Measurements from ENCODE around the gene LIMS1.

LIMS1 gene

GRCh38 chr2:108617617-108618016 is 83.3 kb downstream of the LIMS1 start:
- no peak overlapping the region for H3K27ac ChIP-seq (ENCODE audit: low read depth, low read length)
- H3K9me3 ChIP-seq (ENCODE audit: insufficient read depth, low read length) = no peaks in the 10 kb centered on the region
- H3K4me2 ChIP-seq (ENCODE audit: low read depth, low read length, poor library complexity, severe bottlenecking) = no peak overlapping the region
- H3K9me2 ChIP-seq (replicated peaks; ENCODE audit: insufficient read depth, low read length) = no peaks in the 10 kb centered on the region
- no peak for TF ChIP-seq EZH2phosphoT487 (conservative IDR thresholded peaks at IDR 0.05; ENCODE audit: low read length)
- TF ChIP-seq, protein P1, sequence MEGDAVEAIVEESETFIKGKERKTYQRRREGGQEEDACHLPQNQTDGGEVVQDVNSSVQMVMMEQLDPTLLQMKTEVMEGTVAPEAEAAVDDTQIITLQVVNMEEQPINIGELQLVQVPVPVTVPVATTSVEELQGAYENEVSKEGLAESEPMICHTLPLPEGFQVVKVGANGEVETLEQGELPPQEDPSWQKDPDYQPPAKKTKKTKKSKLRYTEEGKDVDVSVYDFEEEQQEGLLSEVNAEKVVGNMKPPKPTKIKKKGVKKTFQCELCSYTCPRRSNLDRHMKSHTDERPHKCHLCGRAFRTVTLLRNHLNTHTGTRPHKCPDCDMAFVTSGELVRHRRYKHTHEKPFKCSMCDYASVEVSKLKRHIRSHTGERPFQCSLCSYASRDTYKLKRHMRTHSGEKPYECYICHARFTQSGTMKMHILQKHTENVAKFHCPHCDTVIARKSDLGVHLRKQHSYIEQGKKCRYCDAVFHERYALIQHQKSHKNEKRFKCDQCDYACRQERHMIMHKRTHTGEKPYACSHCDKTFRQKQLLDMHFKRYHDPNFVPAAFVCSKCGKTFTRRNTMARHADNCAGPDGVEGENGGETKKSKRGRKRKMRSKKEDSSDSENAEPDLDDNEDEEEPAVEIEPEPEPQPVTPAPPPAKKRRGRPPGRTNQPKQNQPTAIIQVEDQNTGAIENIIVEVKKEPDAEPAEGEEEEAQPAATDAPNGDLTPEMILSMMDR (IDR thresholded peaks at IDR 0.05; ENCODE audit: insufficient read depth, low read length, poor library complexity, severe bottlenecking) = no peak
- H3K9ac ChIP-seq (ENCODE audit: low read length) = no peak overlapping the region
- H2AFZ ChIP-seq (ENCODE audit: low read depth, low read length, severe bottlenecking) = no peak overlapping the region
- H3K4me3 ChIP-seq (ENCODE audit: insufficient read depth, low read length, poor library complexity, severe bottlenecking) = no peak overlapping the region
- no peaks in the 10 kb centered on the region for H3F3A ChIP-seq (ENCODE audit: insufficient read depth)
- H3K36me3 ChIP-seq (ENCODE audit: low read length) = no peaks in the 10 kb centered on the region
- 0 out of 2 replicates have a peak, but pooled peaks cover 4% of the 10 kb centered on the region for H4K20me1 ChIP-seq (ENCODE audit: low read depth, low read length)
- H3K79me2 ChIP-seq (ENCODE audit: insufficient read depth, low read length) = no peaks in the 10 kb centered on the region
- no peaks in the 10 kb centered on the region for H3K27me3 ChIP-seq (ENCODE audit: low read length)

- Histone ChIP-seq H3K36me3 (ENCODE audit: low read length) (no peaks in the 10 kb centered on the region), H4K20me1 (ENCODE audit: low read depth, low read length) (0 out of 2 replicates have a peak, but pooled peaks cover 4% of the 10 kb centered on the region), H3K9me2 (replicated peaks; ENCODE audit: insufficient read depth, low read length) (no peaks in the 10 kb centered on the region), H3F3A (ENCODE audit: insufficient read depth) (no peaks in the 10 kb centered on the region), H3K4me3 (ENCODE audit: insufficient read depth, low read length, poor library complexity, severe bottlenecking) (no peak overlapping the region), H2AFZ (ENCODE audit: low read depth, low read length, severe bottlenecking) (no peak overlapping the region), H3K4me2 (ENCODE audit: low read depth, low read length, poor library complexity, severe bottlenecking) (no peak overlapping the region), H3K9ac (ENCODE audit: low read length) (no peak overlapping the region), H3K27ac (ENCODE audit: low read depth, low read length) (no peak overlapping the region), H3K9me3 (ENCODE audit: insufficient read depth, low read length) (no peaks in the 10 kb centered on the region), H3K27me3 (ENCODE audit: low read length) (no peaks in the 10 kb centered on the region), H3K79me2 (ENCODE audit: insufficient read depth, low read length) (no peaks in the 10 kb centered on the region)
- TF ChIP-seq, protein P1 (IDR thresholded peaks at IDR 0.05; ENCODE audit: insufficient read depth, low read length, poor library complexity, severe bottlenecking) = no peak
- TF ChIP-seq EZH2phosphoT487 (conservative IDR thresholded peaks at IDR 0.05; ENCODE audit: low read length) = no peak
Observed at GRCh38 chr2:108619925-108620620, 85.8 kb downstream of the LIMS1 start.

- H3K79me2 ChIP-seq (ENCODE audit: insufficient read depth, low read length) = no peaks in the 10 kb centered on the region
- no peak overlapping the region for H3K27ac ChIP-seq (ENCODE audit: low read depth, low read length)
- TF ChIP-seq, protein P1 (IDR thresholded peaks at IDR 0.05; ENCODE audit: insufficient read depth, low read length, poor library complexity, severe bottlenecking) = no peak
- no peak for TF ChIP-seq EZH2phosphoT487 (conservative IDR thresholded peaks at IDR 0.05; ENCODE audit: low read length)
- no peaks in the 10 kb centered on the region for H3K27me3 ChIP-seq (ENCODE audit: low read length)
- H2AFZ ChIP-seq (ENCODE audit: low read depth, low read length, severe bottlenecking) = no peak overlapping the region
- no peaks in the 10 kb centered on the region for H3K9me3 ChIP-seq (ENCODE audit: insufficient read depth, low read length)
- no peaks in the 10 kb centered on the region for H3K36me3 ChIP-seq (ENCODE audit: low read length)
- no peaks in the 10 kb centered on the region for H3K9me2 ChIP-seq (replicated peaks; ENCODE audit: insufficient read depth, low read length)
- H3K4me3 ChIP-seq (ENCODE audit: insufficient read depth, low read length, poor library complexity, severe bottlenecking) = no peak overlapping the region
- H3K9ac ChIP-seq (ENCODE audit: low read length) = no peak overlapping the region
- no peaks in the 10 kb centered on the region for H3F3A ChIP-seq (ENCODE audit: insufficient read depth)
- peak overlapping the region; percentile 46 for H3K4me2 ChIP-seq (ENCODE audit: low read depth, low read length, poor library complexity, severe bottlenecking)
- 0 out of 2 replicates have a peak, but pooled peaks cover 4% of the 10 kb centered on the region for H4K20me1 ChIP-seq (ENCODE audit: low read depth, low read length)
Observed at GRCh38 chr2:108620656-108621055, 86.4 kb downstream of the LIMS1 start.

Measured in SU-DHL-6 (cell line).